HG03196 (cell line): ENCODE measurements around the gene AMPD2.
A peak's percentile ranks its signal among the peaks of the same experiment; 100 is the strongest.

Experiments used
- ATAC-seq: cut with Tn5 transposase; IDR thresholded peaks from one replicate; pipeline ENCODE4 v1.9.1; 2021; ENCODE audit not compliant: unreplicated experiment

The AMPD2 gene

DNA sequence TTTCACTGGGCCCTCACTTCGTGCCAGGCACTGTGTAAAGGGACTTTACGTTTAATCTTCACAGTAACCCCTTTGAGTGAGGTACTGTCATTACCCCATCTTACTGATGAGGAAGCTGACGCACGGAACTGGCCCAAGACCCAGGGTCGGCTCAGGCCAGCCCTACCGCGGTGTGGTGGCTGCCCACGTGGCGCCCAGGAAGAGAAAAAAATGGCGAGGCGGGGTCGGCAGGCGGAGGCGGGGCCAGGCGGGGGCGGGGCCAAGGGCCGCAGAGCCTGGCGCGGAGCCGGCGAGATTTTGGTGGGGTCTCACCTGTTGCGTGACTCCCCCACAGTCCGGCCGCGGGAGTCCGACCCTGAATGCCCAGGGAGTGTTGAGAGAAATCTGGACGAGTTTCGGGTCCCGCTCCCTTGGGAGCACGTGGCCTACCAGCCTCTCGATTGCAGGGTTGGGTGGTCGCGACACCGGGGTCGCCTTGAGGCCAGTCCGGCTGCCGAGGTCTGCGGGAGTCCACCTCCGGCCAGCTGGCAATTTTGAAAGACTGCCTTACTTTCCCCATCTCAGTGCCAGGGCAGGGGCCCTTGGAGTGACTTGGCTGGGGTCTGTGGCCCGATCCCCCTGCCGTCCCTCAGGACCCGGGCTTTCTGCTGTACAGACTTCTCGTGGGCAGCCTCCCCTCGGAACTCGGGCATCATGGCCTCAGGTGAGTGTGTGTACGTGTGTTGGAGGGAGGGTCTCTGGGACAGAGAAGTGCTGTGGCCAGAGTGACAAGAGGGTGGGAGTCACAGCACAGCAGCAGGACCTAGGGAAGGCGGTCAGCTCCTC lies at the start of gene AMPD2, which contains the start of gene GNAT2:
TSS of gene AMPD2 (plus strand) at position 262 of the 825 bp plus-strand sequence. CDS start 1,339 bp downstream, outside the sequence.
TSS of gene GNAT2 (minus strand) at position 41 of the 825 bp plus-strand sequence. CDS start 6,746 bp downstream, outside the sequence.
- peak; percentile 43 for ATAC-seq

DNA sequence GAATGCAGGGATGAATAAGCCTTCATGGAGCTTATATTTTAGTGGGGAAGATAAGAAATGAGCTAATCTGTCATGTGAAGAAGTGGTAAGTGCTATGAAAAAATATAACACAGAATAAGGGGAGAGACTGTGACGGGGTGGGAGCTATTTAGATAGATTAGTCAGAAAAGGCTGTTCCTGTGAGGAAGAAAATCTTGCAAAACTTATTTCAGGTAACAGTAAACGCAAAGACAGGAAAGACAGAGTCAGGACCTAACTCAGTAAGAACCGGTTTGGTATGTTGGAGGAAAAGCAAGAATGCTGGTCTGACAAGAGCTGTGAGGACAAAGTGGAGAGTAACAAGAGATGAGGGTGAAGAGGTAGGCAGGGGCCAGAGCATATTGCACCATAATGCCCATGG lies 49.2 kb upstream of the AMPD2 start:
- no peak for ATAC-seq

DNA sequence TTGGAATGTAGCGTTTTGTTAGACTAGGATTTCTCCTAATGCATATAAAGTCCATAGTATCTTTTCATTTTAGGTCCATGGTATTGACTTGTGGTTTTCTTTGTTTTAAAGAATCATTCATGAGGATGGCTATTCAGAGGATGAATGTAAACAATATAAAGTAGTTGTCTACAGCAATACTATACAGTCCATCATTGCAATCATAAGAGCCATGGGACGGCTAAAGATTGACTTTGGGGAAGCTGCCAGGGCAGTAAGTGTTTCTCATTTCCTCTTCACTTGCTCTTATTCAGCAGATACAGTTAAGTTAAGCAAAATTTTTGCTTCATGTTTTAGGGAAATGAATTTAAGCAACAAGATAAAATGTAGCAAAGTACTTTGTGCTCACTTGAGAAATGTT lies 45.9 kb upstream of the AMPD2 start:
- no peak for ATAC-seq

DNA sequence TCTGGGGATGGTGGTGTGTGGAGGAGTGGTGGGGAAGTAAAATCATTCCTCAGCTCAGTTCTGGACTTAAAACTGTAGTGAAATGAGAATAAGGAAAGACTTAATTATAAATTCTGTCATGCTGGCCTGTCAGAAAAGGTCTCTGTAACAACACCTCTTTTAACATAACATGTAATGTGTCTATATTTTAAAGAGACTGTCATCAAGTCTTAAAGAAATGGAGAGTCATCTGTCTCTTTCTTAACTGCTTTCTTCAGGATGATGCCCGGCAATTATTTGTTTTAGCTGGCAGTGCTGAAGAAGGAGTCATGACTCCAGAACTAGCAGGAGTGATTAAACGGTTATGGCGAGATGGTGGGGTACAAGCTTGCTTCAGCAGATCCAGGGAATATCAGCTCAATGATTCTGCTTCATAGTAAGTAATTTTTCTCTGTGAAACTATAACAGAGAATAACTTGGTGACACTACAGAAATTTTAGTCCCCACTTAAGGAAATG lies 40.6 kb upstream of the AMPD2 start:
- ATAC-seq: no peak

DNA sequence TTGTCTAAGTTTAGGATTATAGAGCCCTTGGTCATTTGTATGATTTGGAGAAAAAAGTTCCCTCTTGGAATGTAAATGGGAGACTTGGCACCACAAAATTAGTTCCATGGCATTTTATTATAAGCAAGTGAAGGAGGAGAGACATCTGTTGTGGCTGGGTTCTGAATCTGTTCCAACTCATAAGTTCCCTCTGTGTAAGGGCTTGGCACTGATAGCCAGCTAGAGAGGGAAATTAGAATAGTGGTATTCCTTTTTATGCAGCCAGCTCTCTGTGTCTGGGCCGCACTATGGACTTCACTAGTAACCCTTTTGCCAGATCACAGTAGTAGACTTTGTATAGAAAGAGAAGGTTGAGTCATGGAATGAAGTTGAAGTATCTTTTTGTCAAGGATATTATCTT lies 40.1 kb upstream of the AMPD2 start:
- ATAC-seq: no peak

DNA sequence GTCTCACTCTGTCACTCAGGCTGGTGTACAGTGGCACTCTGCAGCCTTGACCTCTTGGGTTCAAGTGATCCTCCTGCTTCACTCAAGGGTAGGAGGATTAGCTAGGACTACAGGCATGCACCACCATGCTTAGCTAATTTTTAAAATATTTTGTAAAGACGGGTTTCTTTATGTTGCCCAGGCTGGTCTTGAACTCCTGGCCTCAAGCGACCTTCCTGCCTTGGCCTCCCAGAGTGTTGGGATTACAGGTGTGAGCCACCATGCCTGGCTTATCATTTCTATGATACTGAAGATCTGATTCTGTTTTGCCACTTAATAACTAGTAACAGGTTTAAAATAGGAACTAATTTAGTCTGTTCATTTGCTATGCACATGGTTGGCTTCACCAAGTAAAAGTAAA lies 37.6 kb upstream of the AMPD2 start:
- no peak for ATAC-seq

DNA sequence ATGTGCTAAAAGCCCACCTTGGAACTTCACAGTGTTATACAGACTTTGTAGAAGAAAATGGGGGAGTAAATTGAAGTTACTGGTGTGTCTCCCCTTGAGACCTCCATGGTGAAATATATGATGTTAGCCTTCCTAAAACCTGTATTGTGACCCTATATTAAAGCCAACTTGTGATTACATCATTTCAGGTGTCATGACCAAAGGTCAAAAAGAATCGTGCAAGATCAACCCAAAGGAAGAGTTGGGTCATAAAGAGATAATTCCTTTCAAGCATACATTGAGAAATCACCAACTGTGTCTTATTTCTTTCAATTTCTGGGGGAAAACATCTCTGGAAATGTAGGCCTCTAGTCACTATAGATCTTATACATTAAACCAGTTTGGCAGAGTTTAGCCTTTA lies 34.9 kb upstream of the AMPD2 start:
- no peak for ATAC-seq

DNA sequence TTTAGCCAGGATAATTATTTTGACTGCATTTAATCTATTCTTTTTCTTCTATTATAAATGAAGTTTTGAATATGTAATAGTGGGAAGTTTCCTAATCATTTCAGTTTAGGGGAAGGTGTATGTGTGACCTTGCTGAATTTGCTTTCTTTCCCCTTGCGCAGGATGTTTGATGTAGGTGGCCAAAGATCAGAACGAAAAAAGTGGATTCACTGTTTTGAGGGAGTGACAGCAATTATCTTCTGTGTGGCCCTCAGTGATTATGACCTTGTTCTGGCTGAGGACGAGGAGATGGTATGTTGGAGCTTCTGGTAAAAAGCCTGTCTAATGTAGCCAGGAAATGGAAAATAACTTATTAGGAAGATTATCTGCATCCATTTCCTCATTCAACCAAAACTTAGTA lies 33.6 kb upstream of the AMPD2 start:
- ATAC-seq: no peak

DNA sequence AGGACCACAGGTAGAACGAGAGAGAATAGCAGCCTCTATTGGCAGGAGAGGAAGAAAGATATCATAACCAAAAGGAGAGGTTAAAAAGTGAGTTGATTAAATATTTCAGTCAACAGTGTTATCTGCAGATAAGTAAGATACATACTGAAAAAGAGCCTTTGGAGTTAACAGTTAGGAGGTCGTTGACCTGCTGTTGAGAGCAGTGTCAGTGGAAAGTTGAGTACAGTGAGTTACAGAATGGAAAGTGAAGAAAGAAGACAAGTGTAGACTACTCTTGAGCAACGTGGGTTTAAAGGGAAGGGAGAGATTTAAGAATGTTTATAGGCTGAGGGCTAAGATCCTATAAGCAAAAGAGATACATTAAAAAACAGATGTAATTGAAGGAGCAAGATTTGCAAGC lies 30.5 kb upstream of the AMPD2 start:
- no peak for ATAC-seq

DNA sequence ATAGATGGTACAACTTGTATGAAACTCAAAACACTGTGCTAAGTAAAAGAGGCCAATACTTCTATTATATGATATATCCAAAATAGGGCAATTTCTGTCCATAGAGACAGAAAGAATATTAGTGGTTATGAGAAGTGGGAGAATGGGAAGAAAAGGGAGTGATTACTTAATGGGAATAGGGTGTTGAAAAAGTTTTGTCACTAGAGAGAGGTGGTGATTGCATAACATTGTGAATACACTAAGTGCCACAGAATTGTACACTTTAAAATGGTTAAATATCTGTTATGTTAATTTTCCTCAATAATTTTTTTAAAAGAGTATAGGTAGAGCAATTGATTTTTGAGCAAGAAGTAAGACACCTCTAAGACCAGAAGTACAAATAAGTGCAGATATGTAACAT lies 30.0 kb upstream of the AMPD2 start:
- ATAC-seq: no peak

DNA sequence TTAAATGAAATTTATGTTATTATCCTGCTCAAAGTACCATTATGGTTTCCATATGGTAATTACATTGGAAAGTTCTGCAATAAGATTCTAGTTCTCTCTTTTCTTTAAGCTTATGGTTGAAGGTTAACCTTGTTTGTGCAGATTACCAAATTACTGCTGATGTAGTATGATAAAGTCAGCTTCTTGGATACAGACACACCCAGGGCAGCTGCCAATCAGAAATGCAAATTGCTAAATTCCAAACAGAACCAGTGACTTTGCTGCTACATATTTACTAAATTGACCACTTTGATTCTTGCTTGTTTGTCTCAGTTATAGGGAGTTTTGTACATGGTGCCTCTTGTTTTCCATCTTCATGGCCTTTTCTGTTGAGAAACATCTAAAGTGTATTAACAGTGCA lies 26.7 kb upstream of the AMPD2 start:
- no peak for ATAC-seq

DNA sequence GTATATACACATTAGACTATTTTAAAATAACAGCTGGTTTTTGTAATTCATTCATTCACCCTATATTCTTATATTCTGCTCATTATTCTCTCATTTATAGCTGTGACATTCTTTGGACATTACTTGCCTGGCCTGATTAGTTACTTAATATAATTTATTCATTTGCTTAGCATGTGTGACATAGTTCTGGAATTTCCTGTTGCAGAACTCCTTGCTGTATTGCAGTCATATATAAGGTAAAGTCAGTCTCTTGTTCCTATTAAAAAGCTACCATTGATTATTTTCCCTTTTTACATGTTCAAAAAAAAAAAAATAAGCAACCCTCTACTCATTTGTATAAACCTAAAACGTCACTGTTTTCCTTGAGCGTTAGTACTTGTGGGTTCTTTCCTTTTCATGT lies 24.1 kb upstream of the AMPD2 start:
- ATAC-seq: no peak

DNA sequence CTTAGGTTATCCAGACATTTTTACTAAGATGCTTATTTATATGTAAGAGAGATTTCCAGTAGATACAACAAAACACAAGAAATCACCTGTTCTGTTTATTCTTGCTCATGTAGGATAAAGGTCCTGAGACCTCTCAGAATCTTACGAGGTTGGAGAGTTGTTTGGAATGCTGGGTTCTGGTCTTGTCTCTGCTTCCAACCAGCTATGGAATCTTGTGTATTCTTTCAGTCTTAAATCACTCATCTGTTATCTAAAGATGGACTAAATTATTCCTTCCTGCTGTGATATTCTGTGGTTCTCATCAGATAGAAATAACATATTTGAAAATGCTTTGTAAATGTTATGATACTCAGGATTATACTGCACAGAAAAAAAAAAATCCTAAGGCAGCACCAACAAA lies 21.5 kb upstream of the AMPD2 start:
- no peak for ATAC-seq

DNA sequence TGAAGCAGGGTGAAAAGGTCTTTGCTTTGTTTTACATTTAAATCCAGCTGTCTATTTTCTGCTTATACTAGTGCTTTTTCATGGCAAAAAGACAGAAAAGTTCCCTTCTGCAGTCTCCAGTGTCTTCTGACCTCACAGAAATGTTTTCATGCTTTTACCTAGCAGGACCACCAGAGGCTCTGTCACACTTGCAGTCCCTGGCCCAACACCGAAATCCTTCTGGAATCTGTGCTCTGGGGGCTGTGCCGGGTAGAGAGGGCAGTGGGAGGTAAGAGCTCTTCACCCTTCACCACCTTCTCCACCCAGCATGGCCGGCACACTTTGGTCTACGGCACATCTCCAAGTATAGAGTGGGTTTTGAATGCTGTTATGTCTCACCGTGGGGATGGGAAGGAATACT lies 21.0 kb upstream of the AMPD2 start:
- ATAC-seq: no peak

DNA sequence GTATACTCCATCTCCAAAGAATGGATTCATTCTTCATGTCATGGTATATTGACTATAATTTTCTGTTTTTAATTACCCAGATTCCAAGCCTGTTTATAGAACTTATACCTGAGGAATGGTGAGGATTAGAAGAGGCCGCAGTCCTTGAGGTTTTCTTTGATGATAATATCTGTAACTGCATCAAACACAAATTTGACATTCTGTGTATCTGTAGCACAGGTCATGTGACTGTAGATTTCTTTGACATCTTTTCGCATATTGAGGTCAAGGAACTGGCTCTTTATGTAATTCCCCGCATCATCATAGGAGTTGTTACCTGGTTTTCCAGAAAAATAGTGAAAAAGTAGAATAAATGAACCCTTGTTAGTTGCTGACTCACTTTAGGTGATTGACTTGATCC lies 16.4 kb upstream of the AMPD2 start:
- ATAC-seq: no peak

DNA sequence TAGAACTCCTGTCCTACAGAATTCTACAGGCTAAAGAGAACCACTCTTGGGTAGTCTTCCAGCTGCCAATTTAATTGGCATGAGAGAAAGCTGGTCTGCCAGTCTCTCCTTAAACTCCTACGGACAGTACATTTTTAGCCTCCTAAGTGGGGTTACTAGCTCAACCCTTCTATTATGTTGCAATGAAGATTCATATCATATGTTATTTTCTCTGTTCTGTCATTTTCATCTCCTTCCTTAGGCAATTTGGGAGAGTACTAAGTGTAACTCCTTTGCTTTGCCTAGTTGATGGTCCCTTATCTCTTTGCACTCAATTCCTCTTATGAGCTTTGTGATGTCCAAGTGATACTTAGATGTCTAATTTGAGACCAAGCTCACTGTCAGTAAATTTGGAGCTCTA lies 14.3 kb upstream of the AMPD2 start:
- no peak for ATAC-seq

DNA sequence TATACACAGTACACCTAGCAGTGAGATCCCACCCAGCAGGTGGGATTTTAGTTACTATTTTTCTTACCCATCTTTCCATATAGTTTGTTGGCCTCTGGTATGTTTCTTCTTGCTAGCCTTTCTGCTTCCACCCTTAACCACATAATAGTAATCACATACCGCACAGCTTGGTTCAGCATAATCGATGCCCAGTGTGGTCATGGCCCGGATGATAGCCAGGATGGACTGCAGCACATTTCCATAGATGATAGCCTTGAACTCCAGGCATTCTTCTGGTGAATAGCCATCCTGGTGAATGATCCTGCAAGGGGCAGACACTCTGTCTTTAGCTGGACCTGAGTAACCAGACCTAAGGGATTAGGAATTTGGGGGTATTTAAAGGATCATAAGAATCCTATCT lies 9.8 kb upstream of the AMPD2 start:
- no peak for ATAC-seq

DNA sequence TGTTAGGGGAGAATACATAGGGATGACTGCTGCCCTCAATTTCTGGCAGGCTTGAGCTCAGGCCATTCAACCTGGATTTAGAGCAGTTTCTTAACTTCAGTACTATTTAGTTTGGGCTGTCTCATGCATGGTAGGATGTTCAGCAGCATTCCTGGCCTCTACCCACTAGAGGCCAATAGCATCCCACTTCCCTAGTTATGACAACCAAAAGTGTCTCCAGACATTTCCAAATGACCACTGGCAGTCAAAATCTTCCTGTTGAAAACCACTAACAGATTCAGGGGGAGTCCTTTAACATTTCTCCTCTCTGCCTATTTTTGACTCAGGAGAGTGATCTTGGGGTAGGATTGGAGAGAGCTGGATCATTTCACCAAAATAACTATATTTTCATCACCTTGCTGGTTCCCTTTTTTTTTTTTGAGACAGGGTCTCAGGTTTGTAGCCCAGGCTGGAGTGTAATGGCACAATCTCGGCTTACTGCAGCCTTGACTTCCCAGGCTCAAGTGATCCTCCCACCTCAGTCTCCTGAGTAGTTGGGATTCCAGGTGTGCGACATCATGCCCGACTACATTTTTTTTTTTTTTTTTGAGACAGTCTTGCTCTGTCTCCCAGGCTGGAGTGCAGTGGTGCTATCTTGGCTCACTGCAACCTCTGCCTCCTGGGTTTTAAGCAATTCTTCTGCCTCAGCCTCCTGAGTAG lies 8.9 kb upstream of the AMPD2 start:
- ATAC-seq: no peak

DNA sequence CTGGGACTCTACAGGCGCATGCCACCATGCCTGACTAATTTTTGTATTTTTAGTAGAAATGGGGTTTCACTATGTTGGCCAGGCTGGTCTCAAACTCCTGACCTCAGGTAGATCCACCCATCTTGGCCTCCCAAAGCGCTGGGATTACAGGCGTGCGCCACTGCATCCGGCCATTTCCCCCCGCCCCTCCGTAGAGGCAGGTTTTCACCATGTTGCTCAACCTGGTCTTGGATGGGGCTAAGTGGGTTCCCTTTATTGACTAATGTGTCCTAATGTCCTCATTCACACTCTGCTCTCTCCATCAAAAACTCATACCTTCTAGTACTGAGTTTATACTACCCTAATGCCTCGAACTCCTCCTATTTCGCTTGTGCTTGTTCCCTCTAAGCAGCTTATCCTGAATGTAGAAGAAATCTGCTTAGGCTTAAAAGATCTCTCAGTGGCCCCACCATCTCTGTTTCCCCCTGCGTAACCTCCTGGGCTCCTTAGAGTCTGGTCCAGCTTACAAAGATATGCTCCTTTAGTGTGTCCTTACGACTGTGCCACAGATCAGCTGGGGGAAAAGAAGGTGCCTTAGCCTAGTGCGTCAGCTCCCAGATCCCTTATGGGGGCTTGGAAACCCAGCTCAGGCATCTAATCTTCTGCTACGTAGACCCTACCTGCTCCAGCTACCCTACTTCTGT lies 8.2 kb upstream of the AMPD2 start:
- no peak for ATAC-seq

DNA sequence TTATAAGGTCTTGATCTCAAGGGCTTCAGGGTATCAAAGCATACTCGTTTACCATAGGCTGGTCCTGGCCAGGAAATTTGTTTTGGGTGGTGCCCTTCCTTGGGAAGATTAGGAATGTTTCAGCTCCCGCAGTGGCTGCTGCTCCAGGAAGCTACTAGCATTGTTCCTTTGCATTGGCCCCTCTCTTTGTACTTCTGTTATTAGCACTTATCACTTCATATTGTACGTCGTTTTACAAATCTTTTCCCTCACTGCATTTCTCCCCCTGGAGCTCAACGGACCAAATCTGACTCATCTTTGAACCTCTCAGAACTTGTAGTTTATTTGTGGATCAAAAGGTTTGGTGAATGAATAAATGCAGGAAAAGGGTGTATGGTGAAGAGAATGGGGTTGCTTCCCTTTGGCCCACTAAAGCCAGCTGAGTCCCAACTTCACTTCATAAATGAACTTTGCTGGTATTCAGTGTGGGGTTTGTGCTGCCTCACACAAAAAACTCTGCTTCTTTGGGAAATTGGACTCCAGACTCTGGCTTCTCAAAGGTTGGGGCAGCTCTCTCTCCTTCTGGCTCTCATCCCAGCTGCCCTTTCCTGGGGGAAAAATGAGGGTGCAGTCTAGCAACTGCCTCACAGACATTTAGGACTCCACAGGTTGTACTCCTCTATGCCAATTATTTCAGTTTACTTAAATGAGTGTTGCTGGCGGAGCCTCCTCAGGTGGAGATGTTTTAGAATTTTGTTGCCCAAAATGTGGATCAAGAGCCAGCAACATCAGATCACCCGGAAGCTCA lies 6.1 kb upstream of the AMPD2 start:
- ATAC-seq: no peak

DNA sequence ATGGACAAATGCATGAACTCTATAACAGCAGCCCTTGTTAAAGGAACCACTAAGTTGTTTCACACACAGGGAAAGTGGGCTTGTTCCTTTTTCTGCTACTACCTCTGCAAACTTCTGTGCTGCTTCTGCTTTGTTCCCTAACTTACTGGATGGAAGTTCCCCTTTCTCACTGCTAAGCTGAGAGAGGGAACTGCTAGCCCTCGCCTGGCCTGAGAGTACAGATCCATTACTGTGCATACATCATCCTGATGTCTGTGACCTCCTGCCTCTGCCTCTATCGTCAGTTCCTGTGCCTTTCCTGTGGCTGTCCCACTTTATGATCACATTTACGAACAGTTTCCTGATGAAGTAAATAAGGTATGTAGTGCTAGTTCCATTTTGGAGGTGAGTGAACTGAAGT lies 3.8 kb upstream of the AMPD2 start:
- no peak for ATAC-seq
